GM19239 (cell line): Measurements from ENCODE around the gene NPM1.
"Not testable (repeated sequence)": the region's sequence is repeated elsewhere in the genome, so short reads cannot be mapped to it uniquely, and the experiment has no call there.

Experiments
- DNase-seq: peaks from one replicate; pipeline ENCODE4 v3.0.0; 2011; ENCODE audit warnings: low spot score; ENCODE audit not compliant: insufficient read length
- FAIRE-seq: peaks from 2 replicates; lab custom pipeline; 2011; peaks lifted over from hg19 to GRCh38; lab: Jason Lieb, UNC

NPM1 gene

DNA sequence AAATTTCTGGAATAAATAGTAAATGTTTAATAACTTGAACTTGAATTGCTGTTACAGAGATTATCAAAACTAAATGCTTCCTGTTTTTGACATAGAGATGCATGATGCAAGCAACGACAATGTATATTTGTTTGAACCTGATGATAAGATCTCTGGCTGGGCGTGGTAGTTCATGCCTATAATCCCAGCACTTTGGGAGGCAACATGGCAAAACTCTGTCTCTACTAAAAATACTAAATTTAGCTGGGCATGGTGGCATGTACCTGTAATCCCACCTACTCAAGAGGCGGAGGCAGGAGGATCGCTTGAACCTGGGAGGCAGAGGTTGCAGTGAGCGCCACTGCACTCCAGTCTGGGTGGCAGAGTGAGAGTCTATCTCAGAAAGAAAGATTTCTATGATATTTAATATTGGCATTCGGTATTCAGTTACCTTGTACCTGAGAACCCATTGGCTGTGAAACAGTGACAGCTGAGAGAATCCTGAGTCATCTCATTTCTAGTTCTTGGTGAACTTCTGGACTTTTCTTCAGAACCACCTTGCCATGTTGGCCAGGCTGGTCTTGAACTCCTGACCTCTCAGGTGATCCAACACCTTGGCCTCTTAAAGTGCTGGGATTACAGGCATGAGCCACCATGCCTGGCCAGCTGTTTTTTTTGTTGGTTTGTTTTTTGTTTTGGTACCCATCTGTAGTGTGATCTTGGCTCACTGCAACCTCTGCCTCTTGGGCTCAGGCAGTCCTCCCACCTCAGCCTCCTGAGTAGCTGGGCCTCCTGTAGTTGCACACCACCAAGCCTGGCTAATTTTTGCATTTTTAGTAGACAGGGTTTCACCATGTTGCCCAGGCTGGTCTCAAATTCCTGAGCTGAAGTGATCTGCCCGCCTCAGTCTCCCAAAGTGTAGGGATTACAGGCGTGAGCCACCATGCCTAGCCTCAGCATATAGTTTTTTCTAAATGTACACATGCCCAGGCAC lies 21.8 kb downstream of the NPM1 start:
- DNase-seq: no peak

DNA sequence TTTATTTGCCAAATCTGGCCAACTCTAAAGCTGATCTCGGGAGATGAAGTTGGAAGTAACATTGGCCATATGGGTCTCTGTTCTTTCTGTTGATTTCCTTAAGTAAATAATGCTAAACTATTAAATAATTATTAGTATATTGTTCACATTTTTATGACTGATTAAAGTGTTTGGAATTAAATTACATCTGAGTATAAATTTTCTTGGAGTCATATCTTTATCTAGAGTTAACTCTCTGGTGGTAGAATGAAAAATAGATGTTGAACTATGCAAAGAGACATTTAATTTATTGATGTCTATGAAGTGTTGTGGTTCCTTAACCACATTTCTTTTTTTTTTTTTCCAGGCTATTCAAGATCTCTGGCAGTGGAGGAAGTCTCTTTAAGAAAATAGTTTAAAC lies 22.5 kb downstream of the NPM1 start:
- DNase-seq (no peak), FAIRE-seq (no peak)

More for the DNA sequence above, 21.8 kb downstream of the NPM1 start:
- FAIRE-seq: no peak

DNA sequence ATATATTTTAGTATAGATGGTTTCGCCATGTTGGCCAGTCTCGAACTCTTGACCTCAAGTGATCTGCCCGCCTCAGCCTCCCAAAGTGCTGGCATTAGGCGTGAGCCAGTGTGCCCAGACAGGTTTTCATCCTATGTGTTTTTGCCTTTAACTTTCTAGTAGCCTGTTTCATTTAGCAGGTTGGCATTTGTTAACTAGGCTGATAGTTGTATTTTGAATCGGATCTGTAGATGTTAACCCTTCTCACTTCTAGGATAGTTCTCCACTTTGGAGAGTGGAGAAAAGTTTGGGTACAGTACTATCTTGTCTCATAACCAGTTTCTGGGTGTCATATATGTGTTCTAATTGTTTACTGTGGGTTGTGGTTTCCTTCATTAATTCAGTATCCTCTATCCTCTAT lies 24.5 kb downstream of the NPM1 start:
- FAIRE-seq (no peak), DNase-seq (no peak)

DNA sequence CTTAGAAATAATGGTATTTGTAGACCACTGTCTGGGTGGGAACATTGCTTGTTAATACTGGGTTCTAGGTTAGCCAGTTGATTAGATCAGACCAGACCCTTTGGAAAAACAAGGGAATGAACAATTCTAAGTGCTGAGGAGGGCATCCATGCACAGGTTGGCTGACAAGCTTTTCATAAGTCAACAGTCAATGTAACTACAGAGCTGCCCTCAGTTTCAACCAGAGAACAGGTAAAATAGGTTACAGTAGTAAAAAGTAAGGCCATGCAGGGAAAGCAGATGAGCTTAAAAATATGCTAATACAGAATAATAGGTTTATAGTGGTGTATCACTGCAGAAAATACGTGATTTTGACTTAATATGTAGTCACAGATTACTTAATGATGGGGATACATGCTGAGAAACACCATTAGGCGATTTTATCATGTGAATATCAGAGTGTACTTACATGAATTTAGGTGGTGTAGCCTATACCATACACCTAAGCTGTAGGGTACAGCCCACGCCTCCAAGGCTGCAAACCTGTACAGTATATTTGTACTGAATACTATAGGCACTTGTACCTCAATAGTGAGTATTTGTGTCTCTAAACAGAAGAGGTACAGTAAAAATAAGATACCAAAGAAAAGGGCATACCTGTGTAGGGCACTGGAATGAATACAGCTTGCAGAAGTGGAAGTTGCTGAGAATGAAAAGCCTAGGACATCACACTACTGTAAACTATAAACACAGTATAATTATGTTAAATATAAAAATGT lies 25.7 kb downstream of the NPM1 start:
- no peak for DNase-seq
- no peak for FAIRE-seq

DNA sequence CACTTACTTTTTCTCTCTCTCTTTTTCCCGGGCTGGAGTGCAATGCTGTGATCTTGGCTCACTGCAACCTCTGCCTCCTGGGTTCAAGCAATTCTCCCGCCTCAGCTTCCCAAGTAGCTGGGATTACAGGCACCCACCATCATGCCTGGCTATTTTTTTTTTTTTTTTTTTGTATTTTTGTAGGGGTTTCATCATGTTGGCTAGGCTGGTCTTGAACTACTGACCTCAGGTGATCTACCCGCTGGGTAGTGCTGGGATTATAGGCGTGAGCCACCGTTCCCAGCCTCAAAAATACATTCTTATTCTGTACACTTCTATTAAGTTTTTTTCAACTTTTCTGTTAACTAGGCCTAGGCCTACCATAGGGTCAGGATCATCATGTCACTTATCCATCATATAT lies 26.3 kb downstream of the NPM1 start:
- FAIRE-seq, DNase-seq: not testable (repeated sequence)

DNA sequence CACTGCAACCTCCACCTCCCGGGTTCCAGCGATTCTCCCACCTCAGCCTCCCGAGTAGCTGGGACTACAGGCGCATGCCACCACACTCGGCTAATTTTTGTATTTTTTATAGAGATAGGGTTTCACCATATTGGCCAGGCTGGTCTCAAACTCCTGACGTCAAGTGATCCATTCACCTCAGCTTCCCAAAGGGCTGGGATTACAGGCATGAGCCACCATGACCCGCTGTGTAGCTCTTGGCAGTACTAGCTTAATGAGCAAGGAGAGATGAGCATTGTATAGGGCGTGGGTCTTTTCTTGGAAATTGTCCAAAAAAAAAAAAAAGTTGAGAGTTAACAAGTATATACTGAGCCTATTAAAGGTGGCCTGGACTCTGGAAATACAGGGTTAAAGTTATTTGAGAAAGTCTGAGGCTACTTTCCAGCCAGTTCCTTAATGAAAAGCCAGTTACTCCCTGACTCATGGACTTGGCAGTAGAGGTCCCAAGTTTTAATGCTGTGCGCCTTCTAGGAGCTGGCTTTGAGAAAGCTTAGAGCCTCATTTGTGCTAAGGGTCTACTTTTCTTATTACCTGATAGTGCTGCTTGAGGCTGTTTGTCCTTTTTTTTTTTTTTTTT lies 27.6 kb downstream of the NPM1 start:
- FAIRE-seq: no peak
- no peak for DNase-seq

DNA sequence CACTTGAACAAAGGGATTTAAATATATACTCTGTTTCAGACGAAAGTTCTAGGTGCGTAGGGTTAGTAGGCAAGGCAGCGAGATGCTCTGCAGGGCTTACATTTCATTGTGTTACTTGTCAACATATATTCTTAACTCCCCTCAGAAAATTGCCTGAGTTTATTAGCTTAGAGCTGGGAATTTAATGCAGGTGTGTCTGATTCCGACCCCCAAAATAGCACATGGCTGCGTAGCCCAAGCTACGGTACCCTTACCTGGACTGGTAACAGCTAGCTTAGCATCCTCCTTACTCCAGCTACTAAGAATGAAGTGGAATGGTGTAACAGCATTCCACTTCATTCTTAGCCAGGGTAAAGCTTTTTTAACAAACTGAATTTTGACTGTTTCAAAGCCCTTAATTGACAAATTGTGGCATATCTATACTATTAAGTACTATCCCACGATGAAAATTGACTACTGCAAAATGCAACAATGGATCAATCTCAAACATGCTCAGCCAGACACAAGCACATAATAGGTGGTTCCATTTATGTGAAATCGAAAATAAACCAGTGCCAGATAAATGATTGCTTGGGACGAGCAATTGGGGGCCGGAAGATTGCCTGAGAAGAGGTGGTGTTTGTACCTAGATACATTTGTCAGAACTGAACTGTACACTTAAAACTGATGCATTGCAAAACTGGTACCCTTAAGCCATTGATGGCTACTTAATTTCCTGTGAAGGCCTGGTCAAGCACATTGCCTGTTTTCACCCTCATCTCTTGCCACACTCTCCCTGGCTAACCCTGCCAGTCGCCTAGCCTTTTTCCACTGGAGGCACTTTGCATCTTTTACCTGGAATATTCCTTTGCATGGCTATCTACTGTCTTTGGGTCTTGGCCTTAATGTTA lies 28.8 kb downstream of the NPM1 start:
- DNase-seq (no peak), FAIRE-seq (no peak)

DNA sequence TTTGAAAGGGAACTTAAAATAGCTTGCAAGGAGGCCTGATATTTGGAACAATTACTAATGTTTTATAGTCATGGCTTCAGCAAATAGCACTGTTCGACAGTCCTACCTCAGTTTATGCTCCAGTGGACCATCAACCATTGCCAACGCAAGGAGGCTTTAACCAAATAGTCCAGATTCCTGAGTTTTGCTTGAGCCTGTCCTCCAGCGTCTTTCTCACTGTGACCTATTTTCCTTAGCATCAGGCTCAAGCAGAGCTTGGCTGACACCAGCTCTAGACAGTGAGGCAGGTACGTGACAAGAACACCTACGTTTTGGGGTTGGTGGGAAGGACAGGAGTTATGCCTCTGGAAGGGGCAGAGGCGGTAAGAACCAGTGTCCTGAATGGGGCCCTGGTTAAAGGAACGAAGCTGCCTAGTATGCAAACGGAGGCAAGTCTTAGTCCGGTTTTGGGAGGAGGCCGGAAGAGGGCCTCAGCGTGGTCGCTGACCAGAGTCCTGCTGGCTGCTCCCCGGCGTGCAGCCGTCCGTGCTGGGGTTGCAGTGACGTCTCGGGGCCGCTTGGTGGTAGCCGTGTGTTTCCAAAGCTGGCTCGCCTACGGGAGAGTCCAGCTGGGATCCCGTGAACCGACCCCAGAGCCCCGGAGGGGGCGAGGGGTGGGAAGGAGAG lies 30.8 kb downstream of the NPM1 start:
- DNase-seq: peak; percentile 96
- FAIRE-seq: peak; percentile 37

DNA sequence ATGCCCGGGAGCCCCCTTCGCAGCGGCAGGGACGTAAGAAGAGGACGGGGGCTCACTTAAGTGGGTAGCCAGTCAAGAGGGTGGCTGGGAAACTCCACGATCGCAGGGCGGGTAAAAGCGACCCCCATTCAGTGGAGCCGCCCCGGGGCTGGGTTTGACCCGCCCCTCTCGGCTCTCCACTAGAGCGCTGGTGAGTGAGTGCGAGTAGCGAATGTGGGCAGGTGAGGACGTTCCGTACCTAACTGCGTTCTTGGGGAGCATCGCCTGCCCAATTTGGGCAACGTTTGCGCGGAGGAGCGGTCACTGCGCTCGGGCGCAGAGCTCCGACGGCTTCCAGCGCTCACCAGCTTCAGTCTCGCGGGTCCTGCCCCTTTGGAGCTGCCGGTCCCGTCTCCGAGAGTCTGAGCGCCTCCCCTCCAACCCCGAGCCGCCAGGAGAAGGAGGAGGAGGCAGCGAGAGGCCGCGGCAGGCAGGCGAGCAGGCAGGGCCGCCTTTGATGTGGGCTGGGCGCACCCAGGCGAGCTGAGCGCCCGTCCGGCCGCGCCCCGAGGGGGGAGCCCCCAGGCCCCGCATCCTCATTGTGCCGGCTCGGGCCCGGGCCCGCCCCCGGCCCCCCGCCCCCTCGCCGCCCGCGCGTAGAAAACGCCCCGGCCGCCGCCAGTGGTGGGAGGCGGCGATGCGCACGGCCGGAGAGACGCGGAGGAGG lies 31.5 kb downstream of the NPM1 start, which contains the start of gene FGF18:
FGF18 (plus strand) TSS at position 666 of the 706 bp plus-strand sequence. CDS start 553 bp downstream, outside the sequence.
- DNase-seq (no peak), FAIRE-seq (no peak)

DNA sequence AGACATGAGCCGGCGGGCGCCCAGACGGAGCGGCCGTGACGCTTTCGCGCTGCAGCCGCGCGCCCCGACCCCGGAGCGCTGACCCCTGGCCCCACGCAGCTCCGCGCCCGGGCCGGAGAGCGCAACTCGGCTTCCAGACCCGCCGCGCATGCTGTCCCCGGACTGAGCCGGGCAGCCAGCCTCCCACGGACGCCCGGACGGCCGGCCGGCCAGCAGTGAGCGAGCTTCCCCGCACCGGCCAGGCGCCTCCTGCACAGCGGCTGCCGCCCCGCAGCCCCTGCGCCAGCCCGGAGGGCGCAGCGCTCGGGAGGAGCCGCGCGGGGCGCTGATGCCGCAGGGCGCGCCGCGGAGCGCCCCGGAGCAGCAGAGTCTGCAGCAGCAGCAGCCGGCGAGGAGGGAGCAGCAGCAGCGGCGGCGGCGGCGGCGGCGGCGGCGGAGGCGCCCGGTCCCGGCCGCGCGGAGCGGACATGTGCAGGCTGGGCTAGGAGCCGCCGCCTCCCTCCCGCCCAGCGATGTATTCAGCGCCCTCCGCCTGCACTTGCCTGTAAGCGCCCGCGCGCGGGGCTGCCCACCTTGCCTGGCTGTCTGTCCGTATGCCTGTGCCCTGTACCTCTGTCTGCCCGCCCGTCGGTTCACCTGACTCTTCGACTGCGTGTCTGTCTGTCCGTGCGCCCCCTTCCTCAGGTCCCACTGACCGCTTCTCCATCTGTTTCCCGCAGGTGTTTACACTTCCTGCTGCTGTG lies 32.2 kb downstream of the NPM1 start:
- FAIRE-seq (no peak), DNase-seq (peak; percentile 37)

DNA sequence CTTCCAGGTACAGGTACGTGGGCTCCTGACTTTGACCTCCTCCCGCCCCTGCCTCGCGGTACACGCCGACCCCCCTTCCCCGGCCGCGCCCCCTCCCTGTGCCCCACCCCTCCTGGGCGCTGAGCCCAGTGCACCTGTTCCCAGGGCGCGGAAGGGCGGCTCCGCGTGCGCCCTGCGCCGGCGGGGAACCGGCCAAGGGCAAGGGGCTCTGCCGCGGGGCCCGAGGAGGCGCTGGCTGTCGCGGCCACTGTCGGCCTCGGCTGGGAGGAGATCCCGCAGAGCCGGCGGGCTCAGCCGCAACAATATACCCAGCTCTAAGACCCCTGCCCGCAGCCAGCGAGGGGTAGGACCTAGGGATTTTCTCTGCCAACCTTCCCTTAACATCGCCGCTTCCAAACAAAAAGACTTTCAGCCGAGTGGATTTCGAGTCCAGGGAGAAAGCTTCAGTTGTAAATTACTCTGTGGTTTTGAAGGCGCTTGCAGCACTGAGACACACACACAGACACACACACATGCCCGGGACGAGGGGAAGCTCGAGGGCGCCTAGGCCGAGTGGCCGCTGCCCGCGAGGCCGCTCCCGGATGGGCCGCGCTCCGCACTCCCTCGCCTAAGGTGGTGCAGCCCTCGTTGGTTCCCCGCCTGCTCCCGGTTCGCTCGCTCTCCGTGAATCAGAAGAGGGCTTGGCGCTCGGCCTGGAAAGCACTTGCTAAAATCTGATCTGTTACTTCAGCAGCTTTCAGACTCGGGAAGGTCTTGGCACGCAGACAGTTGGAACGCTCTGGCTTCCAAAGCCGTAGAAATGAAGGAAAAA lies 33.0 kb downstream of the NPM1 start:
- FAIRE-seq (no peak), DNase-seq (no peak)

DNA sequence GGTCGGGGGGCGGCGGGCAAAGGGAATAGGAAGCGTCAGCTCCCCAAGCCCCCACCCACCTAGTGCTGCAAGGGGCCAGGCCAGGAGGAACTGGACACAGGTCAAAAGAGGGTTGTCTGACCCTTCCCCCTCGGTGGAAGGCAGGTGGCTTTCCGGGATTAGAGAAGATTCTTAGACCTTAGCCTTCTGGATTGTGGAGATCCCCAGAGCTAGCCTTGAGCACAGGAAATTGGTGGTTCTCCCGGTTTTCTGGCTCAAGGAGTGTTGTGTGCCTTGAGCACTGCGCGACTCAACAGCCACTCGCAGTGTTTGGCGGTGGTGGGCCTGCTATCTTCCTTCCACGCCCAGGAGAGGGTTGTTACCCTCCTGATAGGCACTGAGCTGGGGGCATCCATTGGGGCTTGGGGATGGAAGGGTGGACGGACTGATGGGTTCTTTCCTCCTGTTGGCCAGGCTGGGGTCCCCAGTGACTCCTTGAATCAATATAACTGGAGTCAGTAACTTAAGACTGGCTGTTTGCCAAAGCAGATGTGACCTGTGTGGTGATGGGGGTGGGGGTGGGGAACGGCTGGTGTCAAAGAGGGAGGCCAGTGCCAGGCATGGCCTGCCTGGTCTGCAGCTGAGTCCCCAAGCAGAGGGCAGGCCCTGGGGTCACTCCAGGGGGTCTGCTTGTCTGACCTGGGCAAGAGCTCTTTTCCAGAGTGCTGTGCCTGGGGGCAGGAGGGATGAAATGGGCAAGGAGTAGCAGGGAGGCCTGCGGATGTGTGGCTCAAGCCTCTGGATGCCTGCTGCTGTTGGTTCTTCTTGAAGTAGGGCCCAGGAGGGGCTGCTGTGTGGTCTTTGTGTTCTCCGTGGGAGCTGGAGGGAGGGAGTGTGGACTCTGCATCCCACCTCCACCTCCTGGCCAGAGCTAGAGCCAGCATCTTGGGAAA lies 33.9 kb downstream of the NPM1 start:
- FAIRE-seq: no peak
- DNase-seq: no peak

DNA sequence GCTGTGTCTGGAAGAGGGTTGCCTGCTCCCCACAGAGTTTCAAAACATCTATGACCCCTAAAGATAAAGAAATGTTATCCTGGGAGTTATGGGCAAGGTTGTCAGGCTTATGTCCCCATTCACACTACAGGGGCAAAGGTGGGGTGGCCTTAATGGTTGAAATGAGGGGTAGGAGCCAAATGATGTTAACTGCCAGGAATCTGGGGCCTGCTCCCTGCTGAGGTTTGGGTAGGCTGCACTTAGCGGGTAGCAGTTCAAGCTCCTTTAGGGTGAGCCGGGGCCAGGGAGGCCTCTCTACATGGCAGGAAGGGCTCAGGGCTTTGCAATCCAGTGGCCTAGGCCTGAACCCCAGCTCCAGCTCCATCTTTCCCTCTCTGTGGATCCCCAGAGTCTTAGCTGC lies 34.8 kb downstream of the NPM1 start:
- no peak for FAIRE-seq
- no peak for DNase-seq

DNA sequence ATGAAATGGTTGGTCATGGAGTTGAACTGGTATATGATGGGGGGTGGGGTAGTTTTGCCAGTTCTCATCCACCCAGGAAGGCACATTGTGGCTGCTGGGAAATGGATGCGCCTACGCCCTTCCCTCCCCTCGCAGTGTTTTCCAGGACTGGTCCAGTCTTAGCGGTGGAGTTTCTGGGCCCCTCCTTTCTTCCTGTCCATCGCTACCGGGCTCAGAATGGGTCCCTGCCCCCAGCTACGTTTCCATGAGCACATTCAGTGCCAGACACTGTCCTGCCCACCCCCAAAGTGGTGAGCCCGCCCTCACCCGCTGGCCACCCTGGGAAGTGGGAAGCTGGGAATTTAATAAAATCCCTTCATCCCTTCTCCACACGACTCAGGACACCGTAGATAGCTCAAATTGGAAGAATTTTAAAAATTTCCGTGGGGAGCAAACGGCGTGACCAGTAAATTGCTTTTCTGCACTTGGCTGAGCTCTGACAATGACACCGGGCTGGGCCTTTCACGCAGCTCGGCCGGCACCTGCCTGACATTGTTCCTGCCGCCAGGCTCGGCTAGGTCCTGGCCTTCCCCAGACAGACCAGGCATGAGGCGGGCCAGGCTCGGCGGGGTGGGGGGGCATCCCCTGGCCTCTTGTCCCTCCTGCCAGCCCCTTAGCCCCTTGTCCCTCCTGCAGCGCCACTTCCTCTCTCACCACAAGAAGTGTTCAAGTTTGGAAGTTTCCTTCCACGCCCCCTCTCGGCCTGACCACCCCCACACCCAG lies 35.4 kb downstream of the NPM1 start:
- FAIRE-seq (no peak), DNase-seq (no peak)

DNA sequence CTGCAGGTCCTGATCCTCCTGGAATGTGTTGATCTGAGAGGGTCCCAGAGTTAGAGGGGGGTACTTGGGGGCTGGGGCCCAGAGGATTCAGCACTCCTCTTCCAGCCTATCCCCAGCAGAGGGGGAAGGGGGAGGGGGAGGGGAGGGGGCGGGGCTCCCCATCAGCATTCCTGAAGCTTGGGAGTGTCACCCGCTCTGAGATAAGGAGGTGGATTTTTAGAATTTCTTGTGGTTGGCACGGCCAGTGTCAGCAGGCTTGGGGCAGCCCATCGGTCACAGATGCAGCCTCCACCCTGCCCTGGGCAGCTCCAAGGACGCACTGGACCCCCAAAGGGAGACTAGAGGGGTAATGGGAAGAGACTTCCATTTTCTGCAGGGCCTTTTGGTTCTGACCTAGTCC lies 37.1 kb downstream of the NPM1 start:
- no peak for DNase-seq
- FAIRE-seq: no peak
